Epidermal melanocyte (primary cell): ENCODE results near the gene SLC22A4.

Experiments
- DNase-seq: peaks from one replicate; pipeline ENCODE4 v3.0.0; 2011; ENCODE audit warnings: low spot score; ENCODE audit not compliant: insufficient read length

SLC22A4 gene

DNA sequence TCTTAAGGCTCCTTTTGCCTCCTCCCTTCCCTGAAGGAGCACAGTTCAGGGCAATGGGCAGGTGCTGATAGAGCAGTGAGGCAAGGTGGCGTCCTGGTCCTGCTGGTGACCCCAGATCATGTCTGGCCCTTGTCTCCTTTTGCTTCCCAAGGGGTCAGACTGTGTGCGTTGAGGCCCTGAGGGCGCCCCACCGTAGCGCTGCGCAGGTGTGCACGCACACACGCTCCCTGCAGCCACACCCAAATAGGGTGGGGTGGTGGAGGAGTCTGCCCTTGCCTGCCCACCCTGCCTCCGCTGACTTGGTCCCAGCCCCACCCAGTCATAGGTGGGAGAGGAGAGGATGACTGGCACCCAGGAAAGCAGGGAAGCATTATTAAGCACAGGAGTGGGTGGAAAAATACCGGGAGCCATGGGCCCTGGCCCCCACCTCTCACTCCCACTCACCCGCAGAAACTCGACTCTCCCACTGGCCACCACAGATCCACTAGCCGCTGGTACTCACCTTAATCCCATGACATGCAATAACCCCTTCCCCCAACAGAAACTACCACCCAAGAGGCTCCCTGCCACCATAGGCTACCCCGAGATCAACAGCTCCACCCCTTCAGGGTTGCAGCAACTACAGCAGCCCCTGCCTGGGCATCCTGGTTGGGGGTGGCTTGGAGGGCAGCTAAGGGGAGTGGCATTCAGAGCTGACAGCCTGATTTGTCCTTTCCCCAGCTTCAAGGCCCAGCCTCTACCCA, 20.0 kb upstream of the SLC22A4 start:
- DNase-seq, result no peak

- no peak for DNase-seq
Observed at GRCh38 chr5:132275367-132276220, 18.6 kb upstream of the SLC22A4 start.

DNA sequence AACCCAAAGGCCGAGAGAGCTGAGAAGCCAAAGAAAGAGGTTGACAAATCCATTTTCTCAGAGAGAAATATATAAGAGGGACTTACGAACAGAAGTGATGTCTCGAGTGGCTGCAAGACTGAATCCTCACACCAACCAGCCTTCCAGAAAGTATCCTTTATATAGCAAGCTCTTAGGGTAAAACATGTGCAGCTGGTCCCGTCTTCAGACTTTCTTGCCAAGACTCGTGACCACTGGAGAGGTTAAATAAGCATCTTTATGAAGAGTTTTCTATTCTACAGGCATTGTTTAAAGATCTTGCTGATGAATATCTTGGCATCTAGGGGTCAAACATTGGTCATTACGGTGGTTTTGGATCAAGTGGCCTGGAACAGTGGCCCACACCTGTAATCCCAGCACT, 16.9 kb upstream of the SLC22A4 start:
- DNase-seq, result no peak

DNA sequence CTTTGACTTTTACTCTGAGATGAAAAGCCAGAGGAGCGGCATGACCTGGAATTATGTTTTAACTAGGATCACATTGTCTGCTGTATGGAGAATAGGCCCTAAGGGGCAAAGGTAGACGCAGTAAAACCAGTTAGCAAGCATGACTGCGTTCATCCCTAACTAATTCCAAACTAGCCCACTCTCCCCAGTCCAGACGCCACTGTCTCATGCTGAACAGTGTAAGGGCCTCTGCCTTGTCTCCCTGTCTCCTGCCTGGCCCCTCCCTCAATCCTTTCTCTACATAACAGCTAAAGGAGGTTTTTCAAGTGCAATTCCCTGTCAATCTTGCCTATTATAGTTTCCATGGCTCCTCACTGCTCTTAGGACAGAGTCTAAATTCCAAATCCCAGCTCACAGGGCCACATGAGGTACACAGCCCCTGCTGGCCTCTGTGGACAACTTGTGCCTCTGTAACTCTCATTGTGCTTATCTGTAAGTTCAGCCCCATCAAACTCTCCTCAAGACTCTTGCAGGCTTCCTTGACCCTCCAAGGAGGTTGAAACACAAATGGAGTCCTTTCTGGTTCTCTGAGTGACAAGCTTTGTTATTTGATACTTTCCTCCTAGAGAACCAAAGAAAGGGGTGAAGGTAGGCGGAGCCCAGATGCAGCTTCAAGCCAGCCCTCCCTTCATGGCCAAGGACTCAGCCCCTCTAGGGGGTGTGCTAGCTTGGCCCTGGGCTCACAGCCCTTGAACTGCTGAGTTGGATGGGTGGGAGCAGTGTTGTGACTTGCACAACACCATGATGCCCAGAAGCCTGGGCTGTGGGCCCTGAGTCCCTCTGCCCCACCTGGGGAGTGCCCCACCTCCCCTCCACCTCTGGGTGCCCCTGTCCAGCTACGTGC, 16.0 kb upstream of the SLC22A4 start:
- no peak for DNase-seq

DNA sequence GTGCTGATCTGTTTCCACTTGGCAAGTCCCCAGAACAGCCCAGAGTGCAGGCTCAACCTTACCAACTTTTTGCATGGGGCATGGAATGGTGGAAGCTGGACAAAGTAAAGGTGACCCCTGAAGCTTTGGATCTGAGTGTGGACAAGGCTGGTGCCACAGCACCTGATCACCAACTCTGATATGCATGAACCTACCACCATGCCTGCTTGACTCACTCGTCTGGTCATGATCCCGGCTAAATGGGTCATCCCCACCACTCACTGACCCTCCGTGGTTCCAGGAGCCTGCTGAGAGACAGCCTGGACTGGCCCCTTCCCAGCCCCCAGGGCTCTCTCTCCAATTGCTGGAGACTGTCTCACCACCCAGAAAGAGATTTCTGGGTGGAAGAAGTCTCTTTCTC, 14.4 kb upstream of the SLC22A4 start:
- DNase-seq, result no peak

- no peak for DNase-seq
Observed at GRCh38 chr5:132280371-132281240, 13.6 kb upstream of the SLC22A4 start.

- no peak for DNase-seq
Observed at GRCh38 chr5:132281856-132282614, 12.2 kb upstream of the SLC22A4 start.

GRCh38 chr5:132283423-132284043, 10.7 kb upstream of the SLC22A4 start:
- DNase-seq, result no peak

- DNase-seq, result no peak
Observed at GRCh38 chr5:132289097-132289496, 5.1 kb upstream of the SLC22A4 start.

- no peak for DNase-seq
Observed at GRCh38 chr5:132291026-132291425, 3.2 kb upstream of the SLC22A4 start.

GRCh38 chr5:132293066-132293991, 865 bp upstream of the SLC22A4 start:
- peak; percentile 68 for DNase-seq

- no peak for DNase-seq
Observed at GRCh38 chr5:132294728-132295504, 722 bp downstream of the SLC22A4 start.

DNA sequence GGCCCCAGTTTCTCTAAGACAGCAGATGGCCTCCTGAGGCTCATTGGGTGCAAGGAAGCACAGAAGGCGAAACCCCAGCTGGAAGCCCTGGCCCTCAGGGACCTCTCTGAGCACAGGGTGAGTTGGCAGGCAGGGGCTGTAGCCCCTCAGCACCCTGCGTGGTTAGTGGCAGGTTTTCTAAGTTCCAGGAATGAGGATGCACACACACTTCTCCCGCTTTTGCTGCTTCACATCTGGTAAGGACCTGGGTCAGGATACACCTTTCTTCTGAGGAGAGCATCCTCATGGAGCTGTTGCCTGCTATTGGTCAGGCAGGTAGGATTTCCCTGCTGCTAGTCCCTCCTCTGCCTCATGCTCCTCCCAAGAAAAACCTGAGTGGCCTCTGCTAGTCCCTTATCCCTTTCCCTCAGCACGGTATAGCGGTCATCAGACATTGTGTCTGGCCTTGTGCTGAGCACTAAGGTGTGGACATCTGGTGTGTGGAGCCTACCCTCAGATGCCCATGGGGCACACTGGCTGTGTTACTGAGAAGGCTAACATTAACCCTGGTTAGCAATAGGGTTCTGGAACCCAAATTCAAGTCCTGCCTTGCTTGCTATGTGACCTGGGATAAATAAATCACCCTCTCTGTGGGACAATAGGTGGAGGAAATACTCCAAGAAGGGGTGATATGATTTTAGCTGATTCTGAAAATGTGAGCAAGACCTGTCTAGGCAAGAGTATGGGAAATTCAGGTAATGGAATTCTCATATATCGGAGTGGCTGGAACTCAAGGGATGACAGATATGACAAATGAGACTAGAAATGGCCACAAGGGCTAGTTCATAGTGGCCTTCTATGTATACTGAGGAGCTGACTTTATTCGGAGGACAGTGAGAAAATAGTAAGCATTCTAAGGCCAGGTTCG, 1.6 kb downstream of the SLC22A4 start:
- no peak for DNase-seq

GRCh38 chr5:132296412-132297016, 2.3 kb downstream of the SLC22A4 start:
- DNase-seq, result no peak

GRCh38 chr5:132297211-132297940, 3.2 kb downstream of the SLC22A4 start:
- no peak for DNase-seq
